ENCODE results near the gene SH3PXD2A. TPM values are rescaled to one million over a fixed set of nuclear protein-coding genes. Genes with fewer than 3 reads are reported as not detected.

Gene SH3PXD2A
- total RNA-seq, 4 donors from 2014 or later, result 9.4 to 20.6 (median 11.2) TPM

DNA sequence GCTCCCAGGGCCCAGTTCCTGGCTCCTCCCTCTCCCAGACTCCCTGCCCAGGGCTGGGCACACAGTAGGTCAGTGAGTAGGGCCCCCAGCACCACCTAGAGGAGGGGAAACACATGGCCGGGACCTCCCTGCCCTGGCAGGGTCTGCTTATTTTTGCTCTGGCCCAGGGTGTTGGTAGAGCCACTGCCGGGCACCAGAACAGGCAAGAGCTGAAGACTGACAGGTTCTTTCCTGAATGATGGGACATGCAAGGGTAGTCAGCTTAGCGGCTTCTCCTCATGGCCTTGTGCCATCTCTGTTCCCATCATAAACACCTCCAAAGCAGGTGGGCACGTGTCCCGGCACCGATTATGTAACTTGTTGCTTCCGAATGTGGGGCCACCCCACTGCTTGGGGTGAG, 275.4 kb downstream of the SH3PXD2A start:
- no peaks in the 10 kb centered on the region for H3K36me3 ChIP-seq
- H3K9me3 ChIP-seq, result no peaks in the 10 kb centered on the region
- DNase-seq, result no peak
- H3K27ac ChIP-seq, result no peak overlapping the region
- WGBS, 2 donors, result 72% methylated on average over 7 of the region's 7 CpGs; no CpG with 5 or more reads in 1 of the 2 donors
- H3K4me3 ChIP-seq (replicated peaks in 1 of 3), result no peak overlapping the region
- H3K4me1 ChIP-seq, result peaks cover 0 to 8% of the 10 kb centered on the region in 2 donors
- intact Hi-C loops (cut with DNase I), result no loop called here
- no peak for TF ChIP-seq POLR2A (IDR thresholded peaks at IDR 0.05)
- TF ChIP-seq, protein P1, sequence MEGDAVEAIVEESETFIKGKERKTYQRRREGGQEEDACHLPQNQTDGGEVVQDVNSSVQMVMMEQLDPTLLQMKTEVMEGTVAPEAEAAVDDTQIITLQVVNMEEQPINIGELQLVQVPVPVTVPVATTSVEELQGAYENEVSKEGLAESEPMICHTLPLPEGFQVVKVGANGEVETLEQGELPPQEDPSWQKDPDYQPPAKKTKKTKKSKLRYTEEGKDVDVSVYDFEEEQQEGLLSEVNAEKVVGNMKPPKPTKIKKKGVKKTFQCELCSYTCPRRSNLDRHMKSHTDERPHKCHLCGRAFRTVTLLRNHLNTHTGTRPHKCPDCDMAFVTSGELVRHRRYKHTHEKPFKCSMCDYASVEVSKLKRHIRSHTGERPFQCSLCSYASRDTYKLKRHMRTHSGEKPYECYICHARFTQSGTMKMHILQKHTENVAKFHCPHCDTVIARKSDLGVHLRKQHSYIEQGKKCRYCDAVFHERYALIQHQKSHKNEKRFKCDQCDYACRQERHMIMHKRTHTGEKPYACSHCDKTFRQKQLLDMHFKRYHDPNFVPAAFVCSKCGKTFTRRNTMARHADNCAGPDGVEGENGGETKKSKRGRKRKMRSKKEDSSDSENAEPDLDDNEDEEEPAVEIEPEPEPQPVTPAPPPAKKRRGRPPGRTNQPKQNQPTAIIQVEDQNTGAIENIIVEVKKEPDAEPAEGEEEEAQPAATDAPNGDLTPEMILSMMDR (IDR thresholded peaks at IDR 0.05), result no peak
- H3K27me3 ChIP-seq, result peaks cover 6% of the 10 kb centered on the region

- H3K27me3 ChIP-seq, result peaks cover 2% of the 10 kb centered on the region
- H3K27ac ChIP-seq, result no peak overlapping the region
- H3K9me3 ChIP-seq, result no peaks in the 10 kb centered on the region
- H3K36me3 ChIP-seq, result no peaks in the 10 kb centered on the region
- no peaks in the 10 kb centered on the region for H3K4me1 ChIP-seq
- no peak overlapping the region for H3K4me3 ChIP-seq (replicated peaks in 1 of 3)
- no peak for DNase-seq
- intact Hi-C loops (cut with DNase I), result no loop called here
- TF ChIP-seq POLR2A (IDR thresholded peaks at IDR 0.05), result no peak
- TF ChIP-seq, protein P1 (IDR thresholded peaks at IDR 0.05), result no peak
- 74 to 77% methylated on average over 9 to 10 of the region's 15 CpGs for WGBS, 2 donors
These were observed 276.5 kb downstream of the SH3PXD2A start for GRCh38 chr10:103578782-103579382.

GRCh38 chr10:103576862-103577261, 278.5 kb downstream of the SH3PXD2A start:
- Histone ChIP-seq H3K4me3 (replicated peaks in 1 of 3) (no peak overlapping the region), H3K27ac (no peak overlapping the region), H3K9me3 (no peaks in the 10 kb centered on the region), H3K27me3 (no peaks in the 10 kb centered on the region), H3K36me3 (no peaks in the 10 kb centered on the region), H3K4me1 (no peaks in the 10 kb centered on the region)
- intact Hi-C loops (cut with DNase I), result no loop called here
- 44 to 59% methylated on average over 2 of the region's 2 CpGs for WGBS, 2 donors
- TF ChIP-seq, protein P1 (IDR thresholded peaks at IDR 0.05), result no peak
- no peak for TF ChIP-seq POLR2A (IDR thresholded peaks at IDR 0.05)
- no peak for DNase-seq

DNA sequence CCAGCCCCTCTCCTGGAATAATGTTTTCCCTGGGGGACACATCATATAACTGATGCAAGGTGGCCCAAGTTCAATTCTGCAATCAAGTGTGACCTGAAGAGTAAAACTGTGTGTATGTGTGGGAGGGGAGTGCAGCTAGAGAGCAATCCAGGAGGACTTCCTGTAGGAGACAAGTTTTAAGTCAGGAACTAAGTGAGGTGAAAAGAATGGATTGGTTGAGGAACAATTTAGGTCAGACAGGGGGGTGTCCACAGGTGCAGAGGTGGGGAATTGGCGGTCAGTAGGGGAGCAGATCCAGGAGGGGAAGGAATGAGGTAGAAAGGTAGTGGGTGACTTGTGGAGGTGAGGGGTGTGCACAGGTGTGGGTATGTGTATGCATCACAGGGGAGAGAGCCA, 279.3 kb downstream of the SH3PXD2A start:
- WGBS, 2 donors, result 96 to 97% methylated on average over 1 of the region's 1 CpG

DNA sequence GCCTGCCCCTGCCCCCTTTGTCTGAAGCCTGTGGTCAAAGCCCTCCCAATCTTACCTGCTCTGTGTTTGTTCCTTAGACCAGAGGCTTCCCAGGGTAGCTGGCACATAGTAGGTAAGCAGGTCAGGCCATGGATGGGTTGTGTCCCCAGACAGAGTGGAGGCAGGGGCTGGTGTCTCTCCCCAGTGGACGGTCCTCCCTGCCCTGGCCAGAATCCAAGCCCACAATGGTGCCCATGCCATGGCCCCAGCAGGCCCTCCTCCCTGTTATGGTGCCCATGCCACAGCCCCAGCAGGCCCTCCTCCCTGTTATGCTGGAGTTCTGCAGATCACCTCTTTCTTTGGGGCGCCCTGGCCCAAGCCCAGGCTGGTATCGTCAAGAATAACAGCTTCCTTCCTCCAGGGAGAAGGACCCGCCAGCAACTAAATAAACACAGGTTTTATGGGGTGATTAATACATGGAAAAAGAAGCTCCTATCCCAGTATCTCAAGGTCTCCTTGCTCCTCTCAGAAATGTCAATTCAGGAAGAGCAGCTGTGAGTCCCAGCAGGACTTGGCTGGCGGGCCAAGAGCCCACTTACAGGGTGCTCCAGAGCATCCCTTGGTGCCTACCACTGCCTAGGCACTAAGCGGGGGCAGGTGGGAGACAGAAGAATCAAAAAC, 279.8 kb downstream of the SH3PXD2A start:
- intact Hi-C loops (cut with DNase I), result no loop called here
- TF ChIP-seq, protein P1 (IDR thresholded peaks at IDR 0.05), result no peak
- no peak for TF ChIP-seq POLR2A (IDR thresholded peaks at IDR 0.05)
- Histone ChIP-seq H3K27me3 (no peaks in the 10 kb centered on the region), H3K4me1 (no peaks in the 10 kb centered on the region), H3K4me3 (replicated peaks in 1 of 3) (no peak overlapping the region), H3K36me3 (no peaks in the 10 kb centered on the region), H3K27ac (no peak overlapping the region), H3K9me3 (no peaks in the 10 kb centered on the region)
- 73 to 74% methylated on average over 5 to 6 of the region's 6 CpGs for WGBS, 2 donors
- no peak for DNase-seq

More for the DNA sequence above, 279.3 kb downstream of the SH3PXD2A start:
- Histone ChIP-seq H3K9me3 (no peaks in the 10 kb centered on the region), H3K27me3 (no peaks in the 10 kb centered on the region), H3K4me1 (no peaks in the 10 kb centered on the region), H3K27ac (no peak overlapping the region), H3K36me3 (no peaks in the 10 kb centered on the region), H3K4me3 (replicated peaks in 1 of 3) (no peak overlapping the region)
- intact Hi-C loops (cut with DNase I), result no loop called here
- no peak for DNase-seq
- no peak for TF ChIP-seq POLR2A (IDR thresholded peaks at IDR 0.05)
- TF ChIP-seq, protein P1 (IDR thresholded peaks at IDR 0.05), result no peak
